Measurements from ENCODE around the gene AP5S1. TPM values are rescaled to one million over a fixed set of nuclear protein-coding genes. Genes with fewer than 3 reads are reported as not detected.
A peak's percentile ranks its signal among the peaks of the same experiment; 100 is the strongest.

The AP5S1 gene
- total RNA-seq, 1 donor from 2014 or later, result 22.8 TPM

DNA sequence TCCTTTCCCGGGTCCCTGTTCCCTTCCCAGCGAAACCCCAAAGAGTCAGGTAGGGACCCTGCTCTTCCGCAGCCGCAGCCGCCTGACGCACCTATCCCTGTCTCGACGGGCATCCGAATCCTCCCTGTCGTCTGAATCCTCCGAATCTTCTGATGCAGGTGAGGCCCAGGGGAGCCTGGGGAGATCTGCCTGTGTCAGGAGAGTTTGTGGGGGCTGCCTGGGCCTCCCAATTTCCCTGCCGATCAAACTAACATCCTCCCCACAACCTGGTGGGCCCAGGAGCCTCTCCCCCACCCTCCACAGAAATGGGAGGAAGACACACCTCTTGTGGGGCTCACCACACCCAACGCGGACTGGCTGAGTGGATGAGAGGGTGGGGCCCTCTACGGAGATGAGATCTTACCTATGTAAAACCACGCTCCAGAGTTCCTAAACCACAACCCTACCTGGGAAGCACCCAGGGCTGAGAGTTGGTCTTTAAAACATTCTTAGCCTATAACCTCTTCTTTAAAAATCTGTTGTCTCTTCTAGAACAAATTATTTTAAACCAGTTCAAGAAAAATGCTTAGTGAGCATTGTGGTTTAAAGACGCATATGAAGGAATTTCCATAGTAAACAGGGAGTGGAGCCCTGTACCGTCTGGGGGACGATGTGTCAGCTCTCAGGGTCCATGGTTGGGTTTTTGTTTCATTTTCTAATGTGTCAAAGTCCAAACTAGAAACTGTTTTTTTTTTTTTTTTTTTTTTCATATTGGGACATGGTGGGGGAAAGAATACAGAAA, 22.6 kb upstream of the AP5S1 start:
- no peak for DNase-seq (ENCODE audit: extremely low spot score, unreplicated experiment)
- Mint-ChIP-seq H3K27me3 (ENCODE audit: unreplicated experiment) (no peaks in the 10 kb centered on the region), H3K4me1 (ENCODE audit: unreplicated experiment) (peaks cover 63% of the 10 kb centered on the region), H3K4me3 (ENCODE audit: unreplicated experiment) (peak overlapping the region; percentile 94), H3K36me3 (ENCODE audit: unreplicated experiment) (peaks cover 37% of the 10 kb centered on the region), H3K27ac (ENCODE audit: unreplicated experiment) (peak overlapping the region; percentile 90), H3K9me3 (ENCODE audit: unreplicated experiment) (no peaks in the 10 kb centered on the region)
- TF ChIP-seq, protein P1, sequence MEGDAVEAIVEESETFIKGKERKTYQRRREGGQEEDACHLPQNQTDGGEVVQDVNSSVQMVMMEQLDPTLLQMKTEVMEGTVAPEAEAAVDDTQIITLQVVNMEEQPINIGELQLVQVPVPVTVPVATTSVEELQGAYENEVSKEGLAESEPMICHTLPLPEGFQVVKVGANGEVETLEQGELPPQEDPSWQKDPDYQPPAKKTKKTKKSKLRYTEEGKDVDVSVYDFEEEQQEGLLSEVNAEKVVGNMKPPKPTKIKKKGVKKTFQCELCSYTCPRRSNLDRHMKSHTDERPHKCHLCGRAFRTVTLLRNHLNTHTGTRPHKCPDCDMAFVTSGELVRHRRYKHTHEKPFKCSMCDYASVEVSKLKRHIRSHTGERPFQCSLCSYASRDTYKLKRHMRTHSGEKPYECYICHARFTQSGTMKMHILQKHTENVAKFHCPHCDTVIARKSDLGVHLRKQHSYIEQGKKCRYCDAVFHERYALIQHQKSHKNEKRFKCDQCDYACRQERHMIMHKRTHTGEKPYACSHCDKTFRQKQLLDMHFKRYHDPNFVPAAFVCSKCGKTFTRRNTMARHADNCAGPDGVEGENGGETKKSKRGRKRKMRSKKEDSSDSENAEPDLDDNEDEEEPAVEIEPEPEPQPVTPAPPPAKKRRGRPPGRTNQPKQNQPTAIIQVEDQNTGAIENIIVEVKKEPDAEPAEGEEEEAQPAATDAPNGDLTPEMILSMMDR (IDR thresholded peaks at IDR 0.05), result no peak

DNA sequence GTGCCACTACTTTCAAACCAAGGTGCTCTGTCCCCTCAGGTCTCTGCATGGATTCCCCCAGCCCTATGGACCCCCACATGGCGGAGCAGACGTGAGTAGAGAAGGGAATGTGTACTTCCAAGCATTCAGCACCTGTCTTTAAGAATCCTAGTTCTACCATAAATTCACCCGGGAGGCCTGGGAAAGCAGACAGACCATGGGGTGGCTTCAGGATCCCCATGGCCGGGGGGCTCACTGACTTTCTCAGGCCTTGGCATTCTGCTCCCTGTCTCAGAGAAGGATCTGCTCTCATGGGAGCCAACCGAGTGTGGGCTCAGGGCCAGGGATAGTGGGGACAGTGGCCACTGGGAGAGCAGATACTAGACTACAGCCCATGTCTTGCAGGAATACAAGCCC, 22.0 kb upstream of the AP5S1 start:
- Mint-ChIP-seq H3K27ac (ENCODE audit: unreplicated experiment) (peak overlapping the region; percentile 90), H3K36me3 (ENCODE audit: unreplicated experiment) (peaks cover 41% of the 10 kb centered on the region), H3K4me1 (ENCODE audit: unreplicated experiment) (peaks cover 69% of the 10 kb centered on the region), H3K4me3 (ENCODE audit: unreplicated experiment) (peak overlapping the region; percentile 94), H3K27me3 (ENCODE audit: unreplicated experiment) (no peaks in the 10 kb centered on the region), H3K9me3 (ENCODE audit: unreplicated experiment) (no peaks in the 10 kb centered on the region)
- DNase-seq (ENCODE audit: extremely low spot score, unreplicated experiment), result no peak
- TF ChIP-seq, protein P1 (IDR thresholded peaks at IDR 0.05), result no peak

DNA sequence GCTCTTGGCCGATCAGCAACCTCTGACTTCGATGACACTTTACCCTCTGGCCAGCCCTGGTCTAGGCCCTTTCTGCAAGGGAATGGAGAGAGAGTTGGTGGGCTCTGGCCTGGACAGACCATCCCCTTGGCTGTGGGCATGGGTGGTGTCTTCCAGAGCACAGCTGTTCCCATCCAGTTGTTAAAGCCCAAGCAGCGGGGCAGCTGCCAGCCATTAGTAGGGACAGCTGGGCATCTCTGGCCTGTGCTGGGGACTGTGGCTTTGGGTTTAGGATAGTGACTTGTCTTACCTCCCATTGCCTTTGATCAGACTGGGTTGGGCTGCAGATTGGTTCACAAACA, 21.5 kb upstream of the AP5S1 start:
- H3K36me3 Mint-ChIP-seq (ENCODE audit: unreplicated experiment), result peaks cover 46% of the 10 kb centered on the region
- peaks cover 74% of the 10 kb centered on the region for H3K4me1 Mint-ChIP-seq (ENCODE audit: unreplicated experiment)
- H3K9me3 Mint-ChIP-seq (ENCODE audit: unreplicated experiment), result no peaks in the 10 kb centered on the region
- H3K27ac Mint-ChIP-seq (ENCODE audit: unreplicated experiment), result peak overlapping the region; percentile 90
- TF ChIP-seq, protein P1 (IDR thresholded peaks at IDR 0.05), result no peak
- H3K27me3 Mint-ChIP-seq (ENCODE audit: unreplicated experiment), result no peaks in the 10 kb centered on the region
- H3K4me3 Mint-ChIP-seq (ENCODE audit: unreplicated experiment), result peak overlapping the region; percentile 94
- no peak for DNase-seq (ENCODE audit: extremely low spot score, unreplicated experiment)

DNA sequence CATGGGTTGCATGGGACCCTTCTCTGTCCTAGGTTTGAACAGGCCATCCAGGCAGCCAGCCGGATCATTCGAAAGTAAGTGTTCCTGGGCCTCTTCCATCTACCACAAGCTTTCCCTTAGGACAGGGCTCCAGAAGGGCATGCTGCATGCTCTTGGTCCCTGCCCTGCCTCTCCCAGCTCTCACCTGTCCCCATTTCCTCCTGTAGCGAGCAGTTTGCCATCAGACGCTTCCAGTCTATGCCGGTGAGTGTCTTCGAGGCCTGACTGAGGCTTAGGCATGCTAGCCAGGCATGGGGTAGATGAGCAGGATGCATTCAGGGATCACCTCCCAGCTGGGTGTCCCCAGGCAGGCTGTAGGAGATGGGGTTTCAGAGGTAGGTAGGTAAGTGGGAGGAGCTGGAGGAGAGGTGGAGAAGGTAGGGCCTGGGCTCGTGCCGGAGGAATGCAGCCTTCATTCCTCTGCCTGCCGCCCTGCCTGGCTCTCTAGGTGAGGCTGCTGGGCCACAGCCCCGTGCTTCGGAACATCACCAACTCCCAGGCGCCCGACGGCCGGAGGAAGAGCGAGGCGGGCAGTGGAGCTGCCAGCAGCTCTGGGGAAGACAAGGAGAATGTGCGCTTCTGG, 20.0 kb upstream of the AP5S1 start:
- H3K4me3 Mint-ChIP-seq (ENCODE audit: unreplicated experiment), result peak overlapping the region; percentile 32
- DNase-seq (ENCODE audit: extremely low spot score, unreplicated experiment), result no peak
- H3K9me3 Mint-ChIP-seq (ENCODE audit: unreplicated experiment), result no peaks in the 10 kb centered on the region
- TF ChIP-seq, protein P1 (IDR thresholded peaks at IDR 0.05), result no peak
- H3K4me1 Mint-ChIP-seq (ENCODE audit: unreplicated experiment), result peaks cover 84% of the 10 kb centered on the region
- H3K36me3 Mint-ChIP-seq (ENCODE audit: unreplicated experiment), result peaks cover 59% of the 10 kb centered on the region
- H3K27ac Mint-ChIP-seq (ENCODE audit: unreplicated experiment), result peak overlapping the region; percentile 64
- H3K27me3 Mint-ChIP-seq (ENCODE audit: unreplicated experiment), result no peaks in the 10 kb centered on the region

DNA sequence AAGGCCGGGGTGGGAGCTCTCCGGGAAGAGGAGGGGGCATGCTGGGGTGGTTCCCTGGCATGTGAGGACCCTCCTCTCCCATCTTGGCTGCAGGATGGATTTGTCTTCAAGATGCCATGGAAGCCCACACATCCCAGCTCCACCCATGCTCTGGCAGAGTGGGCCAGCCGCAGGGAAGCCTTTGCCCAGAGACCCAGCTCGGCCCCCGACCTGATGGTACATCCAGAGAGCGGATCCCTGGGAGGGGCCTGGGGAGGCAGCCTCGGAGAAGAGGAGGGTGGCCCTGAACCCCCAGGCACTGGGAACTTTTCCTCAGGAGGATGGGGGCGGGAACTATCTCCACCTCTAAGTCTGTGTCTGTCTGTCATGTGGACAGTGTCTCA, 19.5 kb upstream of the AP5S1 start:
- peak overlapping the region; percentile 83 for H3K27ac Mint-ChIP-seq (ENCODE audit: unreplicated experiment)
- no peak for DNase-seq (ENCODE audit: extremely low spot score, unreplicated experiment)
- TF ChIP-seq, protein P1 (IDR thresholded peaks at IDR 0.05), result no peak
- H3K27me3 Mint-ChIP-seq (ENCODE audit: unreplicated experiment), result no peaks in the 10 kb centered on the region
- H3K4me3 Mint-ChIP-seq (ENCODE audit: unreplicated experiment), result no peak overlapping the region
- H3K9me3 Mint-ChIP-seq (ENCODE audit: unreplicated experiment), result no peaks in the 10 kb centered on the region
- H3K36me3 Mint-ChIP-seq (ENCODE audit: unreplicated experiment), result peaks cover 62% of the 10 kb centered on the region
- peaks cover 84% of the 10 kb centered on the region for H3K4me1 Mint-ChIP-seq (ENCODE audit: unreplicated experiment)

Data from osteocyte (in vitro differentiated cells).